Measurements from ENCODE around the gene GAST. TPM values are rescaled to one million over a fixed set of nuclear protein-coding genes. Genes with fewer than 3 reads are reported as not detected.

The GAST gene
- total and polyA plus RNA-seq, 2 of the 13 experiments (the other 11 are each of a cell fraction or from before 2014, with no cell fraction given), result 0.32 to 0.42 TPM

- TF ChIP-seq KLF16 (CRISPR knock-in tag; IDR thresholded peaks at IDR 0.05) (peak in 1 of 2 experiments; percentile 13; a peak in 2 of 4 replicates), ZC3H13 (CRISPR knock-in tag; IDR thresholded peaks at IDR 0.05) (peak; percentile 40; the same call in 1 of the 2 replicates), ASH2L (IDR thresholded peaks at IDR 0.05; ENCODE audit: insufficient read length, low read depth, low read length) (peak; percentile 90), KLF15 (CRISPR knock-in tag; IDR thresholded peaks at IDR 0.05; ENCODE audit: borderline replicate concordance) (0 out of 2 replicates have a peak, but pooled peaks have one; percentile 21), FOXK2 (IDR thresholded peaks at IDR 0.05) (no peak), CBFB (CRISPR knock-in tag; IDR thresholded peaks at IDR 0.05) (0 out of 2 replicates have a peak, but pooled peaks have one; percentile 18), ZNF33A (CRISPR knock-in tag; IDR thresholded peaks at IDR 0.05; ENCODE audit: borderline replicate concordance) (no peak), ZNF326 (CRISPR knock-in tag; IDR thresholded peaks at IDR 0.05; ENCODE audit: borderline replicate concordance) (0 out of 2 replicates have a peak, but pooled peaks have one; percentile 87), REL (CRISPR knock-in tag; conservative IDR thresholded peaks at IDR 0.05) (peak; percentile 7; the same call in 1 of the 2 replicates), KDM5A (IDR thresholded peaks at IDR 0.05; ENCODE audit: borderline replicate concordance, low read length) (peak; percentile 94), HOXA3 (CRISPR knock-in tag; IDR thresholded peaks at IDR 0.05) (no peak), HOXA5 (CRISPR knock-in tag; IDR thresholded peaks at IDR 0.05) (peak; percentile 94), TARDBP (CRISPR knock-in tag; IDR thresholded peaks at IDR 0.05) (peak; percentile 41), YEATS4 (CRISPR knock-in tag; IDR thresholded peaks at IDR 0.05; ENCODE audit: borderline replicate concordance) (peak; percentile 99; the same call in 1 of the 2 replicates), ZNF350 (CRISPR knock-in tag; IDR thresholded peaks at IDR 0.05; ENCODE audit: borderline replicate concordance, low read depth) (peak; percentile 78; the same call in 1 of the 2 replicates), TMF1 (CRISPR knock-in tag; IDR thresholded peaks at IDR 0.05; ENCODE audit: low read depth) (peak; percentile 13; the same call in 1 of the 2 replicates), RBM22 (optimal IDR thresholded peaks at IDR 0.05; ENCODE audit: low read length) (peak; percentile 8), STAT5B (CRISPR knock-in tag; IDR thresholded peaks at IDR 0.05) (no peak), ZNF3 (CRISPR knock-in tag; IDR thresholded peaks at IDR 0.05) (no peak), ZNF782 (CRISPR knock-in tag; IDR thresholded peaks at IDR 0.05; ENCODE audit: borderline replicate concordance) (peak; percentile 8; the same call in 1 of the 2 replicates), PHF8 (CRISPR knock-in tag; IDR thresholded peaks at IDR 0.05) (no peak), CREB1 (IDR thresholded peaks at IDR 0.05) (no peak), CREB1 (CRISPR knock-in tag; IDR thresholded peaks at IDR 0.05) (peak; percentile 88), ZNF383 (CRISPR knock-in tag; IDR thresholded peaks at IDR 0.05; ENCODE audit: borderline replicate concordance) (no peak), RCOR2 (CRISPR knock-in tag; IDR thresholded peaks at IDR 0.05) (0 out of 2 replicates have a peak, but pooled peaks have one; percentile 39), ZNF75D (CRISPR knock-in tag; IDR thresholded peaks at IDR 0.05; ENCODE audit: borderline replicate concordance) (no peak), SRY (CRISPR knock-in tag; IDR thresholded peaks at IDR 0.05) (peak; percentile 21; the same call in 1 of the 2 replicates)
- TF ChIP-seq, protein P1, sequence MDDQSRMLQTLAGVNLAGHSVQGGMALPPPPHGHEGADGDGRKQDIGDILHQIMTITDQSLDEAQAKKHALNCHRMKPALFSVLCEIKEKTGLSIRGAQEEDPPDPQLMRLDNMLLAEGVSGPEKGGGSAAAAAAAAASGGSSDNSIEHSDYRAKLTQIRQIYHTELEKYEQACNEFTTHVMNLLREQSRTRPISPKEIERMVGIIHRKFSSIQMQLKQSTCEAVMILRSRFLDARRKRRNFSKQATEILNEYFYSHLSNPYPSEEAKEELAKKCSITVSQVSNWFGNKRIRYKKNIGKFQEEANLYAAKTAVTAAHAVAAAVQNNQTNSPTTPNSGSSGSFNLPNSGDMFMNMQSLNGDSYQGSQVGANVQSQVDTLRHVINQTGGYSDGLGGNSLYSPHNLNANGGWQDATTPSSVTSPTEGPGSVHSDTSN (CRISPR knock-in tag; IDR thresholded peaks at IDR 0.05; ENCODE audit: borderline replicate concordance), result peak; percentile 76; the same call in 1 of the 2 replicates
- TF ChIP-seq, protein P2, sequence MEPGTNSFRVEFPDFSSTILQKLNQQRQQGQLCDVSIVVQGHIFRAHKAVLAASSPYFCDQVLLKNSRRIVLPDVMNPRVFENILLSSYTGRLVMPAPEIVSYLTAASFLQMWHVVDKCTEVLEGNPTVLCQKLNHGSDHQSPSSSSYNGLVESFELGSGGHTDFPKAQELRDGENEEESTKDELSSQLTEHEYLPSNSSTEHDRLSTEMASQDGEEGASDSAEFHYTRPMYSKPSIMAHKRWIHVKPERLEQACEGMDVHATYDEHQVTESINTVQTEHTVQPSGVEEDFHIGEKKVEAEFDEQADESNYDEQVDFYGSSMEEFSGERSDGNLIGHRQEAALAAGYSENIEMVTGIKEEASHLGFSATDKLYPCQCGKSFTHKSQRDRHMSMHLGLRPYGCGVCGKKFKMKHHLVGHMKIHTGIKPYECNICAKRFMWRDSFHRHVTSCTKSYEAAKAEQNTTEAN (CRISPR knock-in tag; conservative IDR thresholded peaks at IDR 0.05), result no peak; the same call in 1 of the 2 replicates
These were observed 22.4 kb upstream of the GAST start (continued) for GRCh38 chr17:41689497-41690299.

Data from HepG2 (cell line).